Neural cell (in vitro differentiated cells): ENCODE measurements around the gene AFDN. TPM values are rescaled to one million over a fixed set of nuclear protein-coding genes. Genes with fewer than 3 reads are reported as not detected.

ENCODE experiments used
- H2AFZ ChIP-seq: fragments of 200-600, 300-800 bp; sonication (generic), shearing (Covaris generic); 2 replicates; pipeline ENCODE4 v1.6.0; 2014; ENCODE audit warnings: low read depth, mild to moderate bottlenecking, antibody characterized with exemption, low read length, moderate library complexity
- H3F3A ChIP-seq: fragments of 200-600 bp; shearing (Covaris generic); 2 replicates; pipeline ENCODE4 v1.6.1; 2016; ENCODE audit warnings: mild to moderate bottlenecking, moderate library complexity, mixed read lengths, antibody characterized with exemption, low read length; ENCODE audit not compliant: insufficient read depth, poor library complexity, severe bottlenecking
- H3K27ac ChIP-seq: fragments of 200-600, 300-800 bp; sonication (generic), shearing (Covaris generic); 2 replicates; pipeline ENCODE4 v1.5.1; 2014; ENCODE audit warnings: mild to moderate bottlenecking, low read length, moderate library complexity
- H3K27me3 ChIP-seq: fragments of 300-800, 200-600 bp; sonication (generic), shearing (Covaris generic); 2 replicates; pipeline ENCODE4 v1.6.0; 2014; ENCODE audit warnings: mild to moderate bottlenecking, low read depth, low read length, moderate library complexity; ENCODE audit not compliant: insufficient read depth
- H3K36me3 ChIP-seq: fragments of 300-800, 200-600 bp; sonication (generic), shearing (Covaris generic); 2 replicates; pipeline ENCODE4 v1.5.1; 2014; ENCODE audit warnings: mild to moderate bottlenecking, antibody characterized with exemption, low read length, moderate library complexity; ENCODE audit not compliant: insufficient read depth
- H3K4me2 ChIP-seq: fragments of 300-800, 200-600 bp; sonication (generic), shearing (Covaris generic); 2 replicates; pipeline ENCODE4 v1.6.0; 2014; ENCODE audit warnings: mild to moderate bottlenecking, low read length
- H3K4me3 ChIP-seq: fragments of 300-800, 200-600 bp; sonication (generic), shearing (Covaris generic); 2 replicates; pipeline ENCODE4 v1.5.1; 2014; ENCODE audit warnings: mild to moderate bottlenecking, low read length, moderate library complexity
- H3K79me2 ChIP-seq: fragments of 200-600 bp; shearing (Covaris generic); replicated peaks from 2 replicates; pipeline ENCODE4 v1.6.0; 2014; ENCODE audit warnings: mild to moderate bottlenecking, low read length, moderate library complexity; ENCODE audit not compliant: insufficient read depth
- H3K9ac ChIP-seq: fragments of 300-800, 200-600 bp; sonication (generic), shearing (Covaris generic); 2 replicates; pipeline ENCODE4 v1.6.1; 2016; ENCODE audit warnings: mild to moderate bottlenecking, low read length, mixed read lengths
- H3K9me2 ChIP-seq: fragments of 200-600 bp; shearing (Covaris generic); 2 replicates; pipeline ENCODE4 v1.6.1; 2016; ENCODE audit warnings: mild to moderate bottlenecking, low read length, mixed read lengths; ENCODE audit not compliant: insufficient read depth
- H3K9me3 ChIP-seq: fragments of 200-600, 300-800 bp; sonication (generic), shearing (Covaris generic); 2 replicates; pipeline ENCODE4 v1.6.1; 2016; ENCODE audit warnings: mild to moderate bottlenecking, mixed run types, low read length, moderate library complexity, mixed read lengths
- H4K20me1 ChIP-seq: fragments of 200-600 bp; shearing (Covaris generic); 2 replicates; pipeline ENCODE4 v1.6.1; 2016; ENCODE audit warnings: mild to moderate bottlenecking, mixed run types; ENCODE audit not compliant: insufficient read depth
- CTCF ChIP-seq: fragments of 450-650 bp; IDR thresholded peaks from 2 replicates; pipeline ENCODE4 v1.5.1; 2014; ENCODE audit warnings: antibody characterized with exemption, mild to moderate bottlenecking, moderate library complexity; ENCODE audit not compliant: poor library complexity, severe bottlenecking
- EP300 ChIP-seq: fragments of 450-650 bp; conservative IDR thresholded peaks from 2 replicates; pipeline ENCODE4 v1.6.1; 2014; ENCODE audit warnings: antibody characterized with exemption, mild to moderate bottlenecking, moderate library complexity; ENCODE audit not compliant: poor library complexity, severe bottlenecking
- MXI1 ChIP-seq: fragments of 450-650 bp; conservative IDR thresholded peaks from 2 replicates; pipeline ENCODE4 v1.6.1; 2014; ENCODE audit warnings: antibody characterized with exemption, mild to moderate bottlenecking; ENCODE audit not compliant: poor library complexity, severe bottlenecking
- POLR2AphosphoS5 ChIP-seq: IDR thresholded peaks from 2 replicates; pipeline ENCODE4 v1.6.1; 2012
- RAD21 ChIP-seq: fragments of 450-650 bp; conservative IDR thresholded peaks from 2 replicates; pipeline ENCODE4 v1.6.1; 2014; ENCODE audit warnings: antibody characterized with exemption, mild to moderate bottlenecking, moderate library complexity
- REST ChIP-seq: IDR thresholded peaks from 2 replicates; pipeline ENCODE4 v1.6.1; 2012; ENCODE audit warnings: borderline replicate concordance
- SMC3 ChIP-seq: fragments of 450-650 bp; conservative IDR thresholded peaks from 2 replicates; pipeline ENCODE4 v1.6.1; 2014; ENCODE audit warnings: antibody characterized with exemption, mild to moderate bottlenecking, moderate library complexity; ENCODE audit not compliant: poor library complexity
- TAF1 ChIP-seq: IDR thresholded peaks from 2 replicates; pipeline ENCODE4 v1.6.1; 2012; ENCODE audit warnings: low read depth
- polyA plus RNA-seq: library from polyadenylated mRNA; depleted of rRNA; stranded (reverse); fragments of >200 nt; gene quantifications from 2 replicates; pipeline ENCODE4 v1.2.3, GENCODE V29; 2014

AFDN gene
- polyA plus RNA-seq, 1 donor from 2014 or later, result 193 TPM

GRCh38 chr6:167806061-167806700 lies 20.5 kb upstream of the AFDN start:
- Histone ChIP-seq H3F3A (no peaks in the 10 kb centered on the region), H3K4me3 (no peak overlapping the region)
- TF ChIP-seq MXI1 (no peak), POLR2AphosphoS5 (no peak), TAF1 (no peak), SMC3 (no peak), EP300 (no peak), REST (no peak)

GRCh38 chr6:167807200-167807599 lies 19.5 kb upstream of the AFDN start:
- H3K9ac ChIP-seq, result no peak overlapping the region
- TF ChIP-seq REST, result no peak
- no peak for TF ChIP-seq MXI1
- TF ChIP-seq TAF1, result no peak
- no peak for TF ChIP-seq RAD21
- TF ChIP-seq CTCF, result no peak
- no peak for TF ChIP-seq SMC3

More at GRCh38 chr6:167806061-167806700, 20.5 kb upstream of the AFDN start:
- Histone ChIP-seq H3K4me2 (no peak overlapping the region), H3K9ac (no peak overlapping the region), H4K20me1 (no peaks in the 10 kb centered on the region), H3K9me3 (no peaks in the 10 kb centered on the region), H2AFZ (no peak overlapping the region), H3K27me3 (no peaks in the 10 kb centered on the region), H3K36me3 (no peaks in the 10 kb centered on the region), H3K79me2 (no peaks in the 10 kb centered on the region), H3K27ac (no peak overlapping the region), H3K9me2 (no peaks in the 10 kb centered on the region)

More at GRCh38 chr6:167807200-167807599, 19.5 kb upstream of the AFDN start:
- H3K9me2 ChIP-seq, result no peaks in the 10 kb centered on the region
- H3K79me2 ChIP-seq, result no peaks in the 10 kb centered on the region
- H4K20me1 ChIP-seq, result no peaks in the 10 kb centered on the region
- no peak overlapping the region for H3K27ac ChIP-seq
- no peaks in the 10 kb centered on the region for H3K9me3 ChIP-seq
- no peak overlapping the region for H3K4me3 ChIP-seq
- no peak overlapping the region for H2AFZ ChIP-seq
- H3K4me2 ChIP-seq, result no peak overlapping the region
- H3F3A ChIP-seq, result no peaks in the 10 kb centered on the region
- H3K27me3 ChIP-seq, result no peaks in the 10 kb centered on the region
- H3K36me3 ChIP-seq, result no peaks in the 10 kb centered on the region
